ENCODE measurements around the gene CAMSAP3.

DNA sequence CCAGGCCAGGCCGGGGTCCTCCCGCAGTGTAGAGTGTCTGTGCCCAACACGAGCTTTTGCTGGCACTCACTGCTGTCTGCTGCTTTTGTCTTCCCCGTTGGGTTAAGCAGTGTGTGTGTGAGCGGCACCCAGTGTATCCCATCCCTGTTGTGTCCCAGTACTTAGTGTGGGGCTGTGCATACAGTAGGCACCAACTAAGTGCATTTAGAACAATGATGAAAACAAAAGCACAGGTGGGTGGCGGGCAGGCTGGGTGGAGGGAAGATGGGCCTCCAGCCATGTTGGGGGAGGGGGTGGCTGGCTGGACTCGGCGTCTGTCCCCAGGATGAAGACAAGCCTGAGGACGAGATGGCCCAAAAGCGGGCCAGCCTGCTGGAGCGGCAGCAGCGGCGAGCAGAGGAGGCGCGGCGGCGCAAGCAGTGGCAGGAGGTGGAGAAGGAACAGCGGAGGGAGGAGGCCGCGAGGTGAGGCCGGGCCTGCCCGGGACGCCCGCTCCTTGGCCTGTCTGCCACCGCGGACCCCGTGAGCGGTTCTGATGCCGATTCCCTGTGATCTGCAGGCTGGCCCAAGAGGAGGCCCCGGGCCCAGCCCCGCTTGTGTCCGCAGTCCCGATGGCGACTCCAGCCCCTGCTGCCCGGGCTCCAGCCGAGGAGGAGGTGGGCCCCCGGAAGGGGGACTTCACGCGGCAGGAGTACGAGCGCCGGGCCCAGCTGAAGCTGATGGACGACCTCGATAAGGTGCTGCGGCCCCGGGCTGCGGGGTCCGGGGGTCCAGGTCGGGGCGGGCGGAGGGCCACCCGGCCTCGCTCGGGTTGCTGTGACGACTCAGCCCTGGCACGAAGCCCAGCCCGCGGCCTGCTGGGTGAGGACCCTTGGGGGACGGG, 19.4 kb downstream of the CAMSAP3 start:
- TF ChIP-seq POLR2A (IDR thresholded peaks at IDR 0.05; ENCODE audit: low read depth) (no peak), CTCF (IDR thresholded peaks at IDR 0.05) (no peak), POLR2AphosphoS5 (IDR thresholded peaks at IDR 0.05) (no peak), EP300 (IDR thresholded peaks at IDR 0.05) (no peak)

Data from esophagus muscularis mucosa (tissue), 4 donors.